GM18511 (cell line): ENCODE measurements around the gene GATA6.

Experiments
- ATAC-seq: cut with Tn5 transposase; IDR thresholded peaks from one replicate; pipeline ENCODE4 v1.9.1; 2021; ENCODE audit warnings: mild to moderate bottlenecking, moderate library complexity; ENCODE audit not compliant: unreplicated experiment

The GATA6 gene

GRCh38 chr18:22233266-22233665 lies 63.9 kb downstream of the GATA6 start:
- no peak for ATAC-seq

- no peak for ATAC-seq
Observed at GRCh38 chr18:22238036-22238435, 68.6 kb downstream of the GATA6 start.

- ATAC-seq, result no peak
Observed at GRCh38 chr18:22238681-22239080, 69.3 kb downstream of the GATA6 start.

- no peak for ATAC-seq
Observed at GRCh38 chr18:22241921-22242361, 72.6 kb downstream of the GATA6 start.

- ATAC-seq, result no peak
Observed at GRCh38 chr18:22243513-22243912, 74.1 kb downstream of the GATA6 start.

GRCh38 chr18:22250026-22250425 lies 80.6 kb downstream of the GATA6 start:
- ATAC-seq, result no peak

GRCh38 chr18:22250591-22250996 lies 81.2 kb downstream of the GATA6 start:
- ATAC-seq, result no peak
